HG03066 (cell line): ENCODE data around the gene CDCP1.
"Not testable (repeated sequence)": the region's sequence is repeated elsewhere in the genome, so short reads cannot be mapped to it uniquely, and the experiment has no call there.

Experiments used
- ATAC-seq: cut with Tn5 transposase; IDR thresholded peaks from one replicate; pipeline ENCODE4 v1.9.1; 2021; ENCODE audit warnings: low read depth; ENCODE audit not compliant: unreplicated experiment

CDCP1 gene

GRCh38 chr3:45171283-45171682 is 25.1 kb upstream of the CDCP1 start:
- ATAC-seq, result no peak

- ATAC-seq, result no peak
These were observed 23.9 kb upstream of the CDCP1 start for GRCh38 chr3:45170096-45170495.

- ATAC-seq, result no peak
These were observed 23.1 kb upstream of the CDCP1 start for GRCh38 chr3:45169125-45169904.

- no peak for ATAC-seq
These were observed 22.3 kb upstream of the CDCP1 start for GRCh38 chr3:45168451-45168850.

GRCh38 chr3:45167011-45167911 is 21.1 kb upstream of the CDCP1 start:
- ATAC-seq, result peak; percentile 70

GRCh38 chr3:45166321-45166879 is 20.2 kb upstream of the CDCP1 start:
- ATAC-seq, result no peak

- ATAC-seq, result no peak
These were observed 19.5 kb upstream of the CDCP1 start for GRCh38 chr3:45165497-45166283.

GRCh38 chr3:45164056-45164455 is 17.9 kb upstream of the CDCP1 start:
- ATAC-seq, result no peak

GRCh38 chr3:45163481-45163880 is 17.3 kb upstream of the CDCP1 start:
- peak; percentile 56 for ATAC-seq

GRCh38 chr3:45154641-45155147 is 8.5 kb upstream of the CDCP1 start:
- no peak for ATAC-seq

- no peak for ATAC-seq
These were observed 7.7 kb upstream of the CDCP1 start for GRCh38 chr3:45153658-45154437.

GRCh38 chr3:45152307-45152706 is 6.1 kb upstream of the CDCP1 start:
- ATAC-seq, result no peak

GRCh38 chr3:45151100-45151499 is 4.9 kb upstream of the CDCP1 start:
- ATAC-seq, result no peak

GRCh38 chr3:45148921-45149320 is 2.7 kb upstream of the CDCP1 start:
- no peak for ATAC-seq

GRCh38 chr3:45145223-45145622 is 955 bp downstream of the CDCP1 start:
- no peak for ATAC-seq

- no peak for ATAC-seq
These were observed 2.2 kb downstream of the CDCP1 start for GRCh38 chr3:45143673-45144671.

GRCh38 chr3:45140770-45141155 is 5.4 kb downstream of the CDCP1 start:
- ATAC-seq, result not testable (repeated sequence)

GRCh38 chr3:45140141-45140769 is 5.9 kb downstream of the CDCP1 start:
- no peak for ATAC-seq
